ENCODE measurements around the gene UNC119B. TPM values are rescaled to one million over a fixed set of nuclear protein-coding genes. Genes with fewer than 3 reads are reported as not detected.

UNC119B gene
- total RNA-seq, 1 experiment from 2014 or later, result 50.4 TPM

- ChIA-PET POLR2A (ENCODE audit: low non-redundant PET) (no interaction called here), CTCF (no interaction called here)
- Histone ChIP-seq H3K4me1 (ENCODE audit: insufficient read depth, low read length, poor library complexity, severe bottlenecking) (peaks cover 6% of the 10 kb centered on the region), H3K4me3 (ENCODE audit: low read depth, low read length, poor library complexity, severe bottlenecking) (no peak overlapping the region), H3K27me3 (replicated peaks; ENCODE audit: insufficient read depth, low read depth, low read length, poor library complexity) (no peaks in the 10 kb centered on the region), H3K9me3 (ENCODE audit: low read depth, low read length, poor library complexity, severe bottlenecking) (no peaks in the 10 kb centered on the region), H3K36me3 (ENCODE audit: insufficient read depth, low read length, poor library complexity, severe bottlenecking) (peaks cover 4% of the 10 kb centered on the region), H3K27ac (ENCODE audit: low read depth, low read length, poor library complexity, severe bottlenecking) (no peak overlapping the region)
- intact Hi-C loops (cut with micrococcal nuclease; ENCODE audit: unreplicated experiment), result no loop called here
- TF ChIP-seq EZH2 (IDR thresholded peaks at IDR 0.05; ENCODE audit: borderline replicate concordance, low read depth, low read length, poor library complexity, severe bottlenecking), result no peak
- TF ChIP-seq CTCF (conservative IDR thresholded peaks at IDR 0.05; ENCODE audit: low read depth, low read length), result no peak
- no TSS peak for BruUV-seq (replicated peaks)
- DNase-seq (ENCODE audit: low spot score), result no peak
Measured at GRCh38 chr12:120757226-120757742, 47.0 kb downstream of the UNC119B start.

GRCh38 chr12:120757949-120758348 lies 47.7 kb downstream of the UNC119B start:
- no TSS peak for BruUV-seq (replicated peaks)
- intact Hi-C loops (cut with micrococcal nuclease; ENCODE audit: unreplicated experiment), result no loop called here
- ChIA-PET POLR2A (ENCODE audit: low non-redundant PET) (no interaction called here), CTCF (no interaction called here)
- Histone ChIP-seq H3K9me3 (ENCODE audit: low read depth, low read length, poor library complexity, severe bottlenecking) (no peaks in the 10 kb centered on the region), H3K4me3 (ENCODE audit: low read depth, low read length, poor library complexity, severe bottlenecking) (no peak overlapping the region), H3K4me1 (ENCODE audit: insufficient read depth, low read length, poor library complexity, severe bottlenecking) (peaks cover 8% of the 10 kb centered on the region), H3K36me3 (ENCODE audit: insufficient read depth, low read length, poor library complexity, severe bottlenecking) (peaks cover 4% of the 10 kb centered on the region), H3K27me3 (replicated peaks; ENCODE audit: insufficient read depth, low read depth, low read length, poor library complexity) (no peaks in the 10 kb centered on the region), H3K27ac (ENCODE audit: low read depth, low read length, poor library complexity, severe bottlenecking) (no peak overlapping the region)
- TF ChIP-seq CTCF (conservative IDR thresholded peaks at IDR 0.05; ENCODE audit: low read depth, low read length) (no peak), EZH2 (IDR thresholded peaks at IDR 0.05; ENCODE audit: borderline replicate concordance, low read depth, low read length, poor library complexity, severe bottlenecking) (no peak)
- no peak for DNase-seq (ENCODE audit: low spot score)

GRCh38 chr12:120758798-120759590 lies 48.7 kb downstream of the UNC119B start:
- Histone ChIP-seq H3K9me3 (ENCODE audit: low read depth, low read length, poor library complexity, severe bottlenecking) (no peaks in the 10 kb centered on the region), H3K27me3 (replicated peaks; ENCODE audit: insufficient read depth, low read depth, low read length, poor library complexity) (no peaks in the 10 kb centered on the region), H3K27ac (ENCODE audit: low read depth, low read length, poor library complexity, severe bottlenecking) (no peak overlapping the region), H3K4me1 (ENCODE audit: insufficient read depth, low read length, poor library complexity, severe bottlenecking) (peaks cover 8% of the 10 kb centered on the region), H3K36me3 (ENCODE audit: insufficient read depth, low read length, poor library complexity, severe bottlenecking) (peaks cover 4% of the 10 kb centered on the region), H3K4me3 (ENCODE audit: low read depth, low read length, poor library complexity, severe bottlenecking) (no peak overlapping the region)
- ChIA-PET POLR2A (ENCODE audit: low non-redundant PET) (no interaction called here), CTCF (no interaction called here)
- DNase-seq (ENCODE audit: low spot score), result no peak
- intact Hi-C loops (cut with micrococcal nuclease; ENCODE audit: unreplicated experiment), result no loop called here
- no peak for TF ChIP-seq CTCF (conservative IDR thresholded peaks at IDR 0.05; ENCODE audit: low read depth, low read length)
- no peak for TF ChIP-seq EZH2 (IDR thresholded peaks at IDR 0.05; ENCODE audit: borderline replicate concordance, low read depth, low read length, poor library complexity, severe bottlenecking)
- no TSS peak for BruUV-seq (replicated peaks)

All from A673 (cell line).